SU-DHL-6 (cell line): ENCODE data around the gene PTGDR.

ENCODE experiments used
- H2AFZ ChIP-seq: fragments of 200-600 bp; sonication (generic); 2 replicates; pipeline ENCODE4 v1.6.1; 2014; ENCODE audit warnings: low read depth, mild to moderate bottlenecking, moderate library complexity, mixed read lengths, antibody characterized with exemption, low read length; ENCODE audit not compliant: severe bottlenecking
- H3F3A ChIP-seq: fragments of 200-600 bp; shearing (Covaris generic); 2 replicates; pipeline ENCODE4 v1.6.0; 2016; ENCODE audit warnings: antibody characterized with exemption, mild to moderate bottlenecking; ENCODE audit not compliant: insufficient read depth
- H3K27ac ChIP-seq: fragments of 200-600 bp; sonication (generic); 2 replicates; pipeline ENCODE4 v1.5.1; 2016; ENCODE audit warnings: low read depth, mild to moderate bottlenecking, low read length, moderate library complexity, mixed read lengths
- H3K27me3 ChIP-seq: fragments of 200-600 bp; sonication (generic), shearing (Covaris generic); 2 replicates; pipeline ENCODE4 v1.6.0; 2014; ENCODE audit warnings: mild to moderate bottlenecking, low read length
- H3K36me3 ChIP-seq: fragments of 200-600 bp; sonication (generic); 2 replicates; pipeline ENCODE4 v1.6.1; 2014; ENCODE audit warnings: mild to moderate bottlenecking, low read length, mixed read lengths
- H3K4me2 ChIP-seq: fragments of 300-600, 200-600 bp; shearing (Covaris generic), sonication (generic); 2 replicates; pipeline ENCODE4 v1.6.0; 2014; ENCODE audit warnings: low read length, low read depth, mild to moderate bottlenecking; ENCODE audit not compliant: poor library complexity, severe bottlenecking
- H3K4me3 ChIP-seq: fragments of 200-600 bp; sonication (generic); 2 replicates; pipeline ENCODE4 v1.5.1; 2014; ENCODE audit warnings: antibody characterized with exemption, low read length, mild to moderate bottlenecking, mixed read lengths; ENCODE audit not compliant: insufficient read depth, poor library complexity, severe bottlenecking
- H3K79me2 ChIP-seq: fragments of 200-600 bp; sonication (generic); 2 replicates; pipeline ENCODE4 v1.6.1; 2014; ENCODE audit warnings: mild to moderate bottlenecking, low read length, moderate library complexity; ENCODE audit not compliant: insufficient read depth
- H3K9ac ChIP-seq: fragments of 200-600 bp; sonication (generic); 2 replicates; pipeline ENCODE4 v1.7.0; 2014; ENCODE audit warnings: mild to moderate bottlenecking, low read length
- H3K9me2 ChIP-seq: fragments of 200-600 bp; sonication (generic); replicated peaks from 2 replicates; pipeline ENCODE4 v1.6.1; 2014; ENCODE audit warnings: low read length; ENCODE audit not compliant: insufficient read depth
- H3K9me3 ChIP-seq: fragments of 200-600 bp; sonication (generic); 2 replicates; pipeline ENCODE4 v1.6.1; 2014; ENCODE audit warnings: low read length, mixed read lengths; ENCODE audit not compliant: insufficient read depth
- H4K20me1 ChIP-seq: fragments of 200-600 bp; sonication (generic); 2 replicates; pipeline ENCODE4 v1.6.1; 2014; ENCODE audit warnings: low read depth, mild to moderate bottlenecking, antibody characterized with exemption, low read length, moderate library complexity, mixed read lengths
- EZH2phosphoT487 ChIP-seq: fragments of 200-600 bp; sonication (generic), shearing (Covaris generic); conservative IDR thresholded peaks from 2 replicates; pipeline ENCODE4 v1.6.1; 2018; ENCODE audit warnings: mild to moderate bottlenecking, antibody characterized with exemption, low read length, moderate library complexity, mixed read lengths
- TF ChIP-seq, protein P1 (sequence below): fragments of 200-600 bp; sonication (generic); IDR thresholded peaks from one replicate; pipeline ENCODE4 v1.5.1; 2017; ENCODE audit warnings: antibody characterized with exemption, mild to moderate bottlenecking, low read length, moderate library complexity; ENCODE audit not compliant: insufficient read depth, poor library complexity, severe bottlenecking

Gene PTGDR

DNA sequence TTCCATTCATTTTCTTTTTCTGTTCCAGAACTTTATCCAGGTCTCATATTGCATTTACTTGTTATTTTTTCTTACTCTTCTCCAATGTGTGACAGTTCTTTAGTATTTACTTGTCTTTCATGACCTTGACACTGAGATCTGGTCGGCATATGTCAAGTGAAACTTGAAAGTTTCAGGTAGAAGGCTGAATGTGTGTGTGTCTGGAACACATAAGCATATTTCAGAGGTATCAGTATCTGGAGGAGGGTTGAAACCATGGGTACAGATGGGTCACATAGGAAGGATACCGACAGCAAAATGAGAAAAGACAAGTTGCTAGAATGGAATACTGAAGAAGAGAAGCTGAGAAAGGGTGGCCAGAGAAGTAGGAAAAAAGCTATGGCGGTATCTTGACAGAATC, 22.5 kb upstream of the PTGDR start:
- Histone ChIP-seq H3K36me3 (no peaks in the 10 kb centered on the region), H3K27ac (no peak overlapping the region), H3K79me2 (no peaks in the 10 kb centered on the region), H3F3A (no peaks in the 10 kb centered on the region), H3K4me2 (no peak overlapping the region), H3K4me3 (no peak overlapping the region), H3K9me2 (no peaks in the 10 kb centered on the region), H3K9ac (no peak overlapping the region), H2AFZ (no peak overlapping the region), H4K20me1 (no peaks in the 10 kb centered on the region), H3K9me3 (no peaks in the 10 kb centered on the region), H3K27me3 (no peaks in the 10 kb centered on the region)
- TF ChIP-seq EZH2phosphoT487: no peak
- TF ChIP-seq, protein P1, sequence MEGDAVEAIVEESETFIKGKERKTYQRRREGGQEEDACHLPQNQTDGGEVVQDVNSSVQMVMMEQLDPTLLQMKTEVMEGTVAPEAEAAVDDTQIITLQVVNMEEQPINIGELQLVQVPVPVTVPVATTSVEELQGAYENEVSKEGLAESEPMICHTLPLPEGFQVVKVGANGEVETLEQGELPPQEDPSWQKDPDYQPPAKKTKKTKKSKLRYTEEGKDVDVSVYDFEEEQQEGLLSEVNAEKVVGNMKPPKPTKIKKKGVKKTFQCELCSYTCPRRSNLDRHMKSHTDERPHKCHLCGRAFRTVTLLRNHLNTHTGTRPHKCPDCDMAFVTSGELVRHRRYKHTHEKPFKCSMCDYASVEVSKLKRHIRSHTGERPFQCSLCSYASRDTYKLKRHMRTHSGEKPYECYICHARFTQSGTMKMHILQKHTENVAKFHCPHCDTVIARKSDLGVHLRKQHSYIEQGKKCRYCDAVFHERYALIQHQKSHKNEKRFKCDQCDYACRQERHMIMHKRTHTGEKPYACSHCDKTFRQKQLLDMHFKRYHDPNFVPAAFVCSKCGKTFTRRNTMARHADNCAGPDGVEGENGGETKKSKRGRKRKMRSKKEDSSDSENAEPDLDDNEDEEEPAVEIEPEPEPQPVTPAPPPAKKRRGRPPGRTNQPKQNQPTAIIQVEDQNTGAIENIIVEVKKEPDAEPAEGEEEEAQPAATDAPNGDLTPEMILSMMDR: no peak

DNA sequence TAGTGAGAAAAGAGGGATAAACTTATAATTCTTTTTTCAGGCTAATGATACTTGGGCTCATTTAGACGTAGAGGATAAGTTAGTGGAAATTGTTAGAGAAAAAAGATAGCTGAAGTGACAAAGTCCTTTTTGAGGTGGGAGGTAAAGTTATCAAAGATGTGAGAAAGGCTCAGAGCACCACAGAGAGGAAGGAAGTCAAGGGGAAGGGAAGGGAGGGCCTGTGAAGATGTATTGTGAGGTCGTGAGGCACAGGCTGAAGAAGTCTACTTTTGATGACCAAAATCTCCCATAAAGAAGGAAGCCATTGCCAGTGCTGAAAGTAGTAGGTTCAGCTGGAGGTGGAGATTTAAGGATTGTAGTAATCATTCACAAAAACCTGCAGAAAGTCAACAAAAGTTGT, 19.4 kb upstream of the PTGDR start:
- TF ChIP-seq EZH2phosphoT487: no peak
- TF ChIP-seq, protein P1: no peak

DNA sequence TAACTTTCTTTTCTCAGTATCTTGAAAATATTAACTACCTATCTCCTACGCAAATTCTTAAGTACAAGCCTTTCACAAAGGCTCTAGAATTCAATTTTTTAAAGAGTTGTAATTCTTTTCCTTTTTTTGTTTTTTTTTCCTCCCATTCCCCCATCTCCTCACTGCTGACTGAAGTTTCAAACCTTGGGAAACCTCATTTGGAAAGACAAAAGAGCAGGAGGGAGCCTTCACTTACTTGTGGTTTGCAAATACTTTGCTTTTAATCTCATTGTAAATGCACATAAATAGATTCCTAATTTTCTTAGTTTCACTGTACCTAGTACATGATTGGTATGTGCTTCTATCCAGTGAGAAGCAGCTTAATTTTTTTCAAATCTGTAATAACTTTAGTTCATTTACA, 15.8 kb upstream of the PTGDR start:
- no peaks in the 10 kb centered on the region for H4K20me1 ChIP-seq
- H3K4me3 ChIP-seq: no peak overlapping the region
- H3K9me2 ChIP-seq: no peaks in the 10 kb centered on the region
- H3K9me3 ChIP-seq: no peaks in the 10 kb centered on the region
- H3F3A ChIP-seq: no peaks in the 10 kb centered on the region
- H3K36me3 ChIP-seq: no peaks in the 10 kb centered on the region
- H3K4me2 ChIP-seq: no peak overlapping the region
- no peaks in the 10 kb centered on the region for H3K79me2 ChIP-seq
- H3K27ac ChIP-seq: no peak overlapping the region
- H2AFZ ChIP-seq: no peak overlapping the region
- no peaks in the 10 kb centered on the region for H3K27me3 ChIP-seq
- no peak overlapping the region for H3K9ac ChIP-seq
- TF ChIP-seq EZH2phosphoT487: no peak
- TF ChIP-seq, protein P1: no peak

More for the DNA sequence above, 19.4 kb upstream of the PTGDR start:
- H3K4me2 ChIP-seq: no peak overlapping the region
- H3K27ac ChIP-seq: no peak overlapping the region
- H3K9me3 ChIP-seq: no peaks in the 10 kb centered on the region
- H3K79me2 ChIP-seq: no peaks in the 10 kb centered on the region
- no peak overlapping the region for H2AFZ ChIP-seq
- H3K9ac ChIP-seq: no peak overlapping the region
- H3K4me3 ChIP-seq: no peak overlapping the region
- H4K20me1 ChIP-seq: no peaks in the 10 kb centered on the region
- H3K36me3 ChIP-seq: no peaks in the 10 kb centered on the region
- no peaks in the 10 kb centered on the region for H3F3A ChIP-seq
- no peaks in the 10 kb centered on the region for H3K9me2 ChIP-seq
- H3K27me3 ChIP-seq: no peaks in the 10 kb centered on the region
